ENCODE measurements around the gene SNORC. TPM values are rescaled to one million over a fixed set of nuclear protein-coding genes. Genes with fewer than 3 reads are reported as not detected.

Gene SNORC
- total and polyA plus RNA-seq, 5 donors: 0.59 to 1.9 (median 1.1) TPM

DNA sequence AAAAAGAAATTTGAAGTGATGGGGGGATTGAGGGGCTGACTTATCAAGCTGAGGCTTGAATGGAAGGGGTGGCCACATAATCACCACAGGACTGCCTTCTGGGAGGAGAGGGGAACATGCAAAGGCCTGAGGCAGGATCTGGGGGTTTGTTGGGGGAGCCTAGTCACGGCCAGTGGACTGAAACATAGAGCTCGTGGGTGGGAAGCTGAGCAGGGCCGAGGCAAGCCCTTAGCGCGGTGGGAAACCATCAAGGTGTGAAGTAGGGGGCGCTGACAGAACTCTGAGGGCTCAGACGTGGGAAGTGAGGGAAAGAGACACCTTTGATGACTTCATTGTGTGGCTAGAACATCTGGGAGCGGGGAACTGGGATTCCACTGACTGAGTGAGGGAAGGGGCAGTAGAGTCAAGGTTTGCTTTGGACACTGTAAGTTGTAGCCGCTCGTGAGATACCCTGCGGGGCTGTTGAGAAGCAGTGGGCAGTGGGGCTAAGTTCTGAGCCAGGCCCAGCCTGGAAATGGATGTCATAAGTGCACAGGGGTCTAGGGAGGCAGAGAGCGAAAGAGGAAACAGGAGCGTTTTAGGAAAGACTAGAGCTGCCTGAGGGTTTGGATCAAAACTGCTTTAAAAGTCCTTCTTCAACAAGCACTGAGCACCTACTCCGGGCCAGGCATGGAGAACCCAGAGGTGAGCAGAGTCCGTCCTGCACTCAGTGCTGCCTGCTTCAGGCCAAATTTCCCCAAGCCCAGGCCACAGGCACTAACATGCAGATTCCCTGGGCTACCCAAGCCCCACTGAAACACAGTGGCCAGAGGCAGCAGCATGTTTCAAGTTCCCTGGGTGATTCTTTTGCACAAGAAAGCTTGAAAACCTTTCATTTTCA is 686 bp upstream of the SNORC start:
- intact Hi-C loops (cut with DNase I): loop anchor here in 1 of 4 donors (10.0 kb wide), 1 partner anchor 385 kb away; the partner anchor contains the start of gene ATG16L1
- ATAC-seq: no peak
- Histone ChIP-seq H3K4me1 (ENCODE audit: control insufficient read depth, insufficient read depth, low read length) (no peaks in the 10 kb centered on the region), H3K9me3 (ENCODE audit: control insufficient read depth, low read length) (no peaks in the 10 kb centered on the region), H3K4me3 (ENCODE audit: low read length) (no peak overlapping the region), H3K27ac (ENCODE audit: low read length) (no peak overlapping the region), H3K27me3 (ENCODE audit: control insufficient read depth, insufficient read depth) (no peaks in the 10 kb centered on the region)
- 64% methylated on average over 15 of the region's 15 CpGs for WGBS
- no peak for DNase-seq

DNA sequence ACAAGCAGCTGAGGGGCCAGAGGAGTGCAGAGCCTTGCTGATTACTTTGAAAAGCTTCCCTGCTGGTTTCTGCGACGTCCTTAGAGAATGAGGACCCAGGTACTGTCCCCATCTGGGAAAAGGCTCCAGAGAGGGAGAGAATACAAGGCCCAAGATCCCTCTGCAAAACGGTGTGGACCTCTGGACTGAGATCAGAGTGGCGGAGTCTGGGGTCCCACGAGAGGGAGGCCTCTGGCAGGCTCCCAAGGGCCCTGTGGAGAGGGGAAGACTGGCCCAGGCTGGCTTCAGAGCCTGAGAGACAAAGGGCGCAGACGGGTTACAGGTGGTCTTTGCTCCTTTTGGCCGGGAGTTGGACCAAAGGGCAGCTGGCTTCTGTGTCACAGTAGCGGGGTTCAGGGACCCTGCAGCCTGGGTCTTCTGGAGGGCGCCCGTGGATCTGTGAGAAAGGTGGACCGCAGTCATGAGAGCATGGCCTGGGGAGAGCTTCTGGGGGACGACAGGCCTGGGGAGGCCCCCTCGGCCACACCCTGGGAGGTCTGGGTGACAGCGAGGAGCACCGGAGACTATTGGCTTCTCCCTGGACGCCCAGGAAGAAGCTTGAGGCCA is 805 bp downstream of the SNORC start:
- no peak for ATAC-seq
- H3K27ac ChIP-seq (ENCODE audit: low read length): no peak overlapping the region
- no peaks in the 10 kb centered on the region for H3K4me1 ChIP-seq (ENCODE audit: control insufficient read depth, insufficient read depth, low read length)
- no peaks in the 10 kb centered on the region for H3K27me3 ChIP-seq (ENCODE audit: control insufficient read depth, insufficient read depth)
- intact Hi-C loops (cut with DNase I): loop anchor here in 1 of 4 donors (10.0 kb wide), 1 partner anchor 384 kb away; the partner anchor contains the start of gene ATG16L1
- H3K9me3 ChIP-seq (ENCODE audit: control insufficient read depth, low read length): no peaks in the 10 kb centered on the region
- WGBS: 84% methylated on average over 17 of the region's 17 CpGs
- H3K4me3 ChIP-seq (ENCODE audit: low read length): no peak overlapping the region
- DNase-seq: no peak

DNA sequence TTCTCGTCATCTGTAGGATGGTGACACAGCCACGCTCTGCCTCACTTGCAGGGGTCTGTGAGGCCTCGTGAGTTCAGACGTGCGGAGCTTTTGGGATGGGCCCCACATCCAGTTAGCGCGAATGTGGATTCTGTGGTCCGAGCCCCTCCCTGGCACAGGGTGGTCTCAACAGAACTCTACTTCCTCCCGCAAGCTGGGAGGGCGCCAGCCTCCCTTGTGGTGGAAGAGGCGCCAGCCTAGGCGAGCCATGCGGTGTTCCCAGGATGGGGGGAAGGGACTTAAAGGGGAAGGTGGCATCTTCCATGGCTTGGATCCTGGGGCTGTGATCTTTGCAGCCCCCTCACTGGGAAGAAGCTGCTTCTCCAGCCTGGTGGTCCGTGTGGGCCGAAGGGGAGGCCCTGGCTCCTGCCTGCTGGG is 1.4 kb downstream of the SNORC start:
- Histone ChIP-seq H3K4me3 (ENCODE audit: low read length) (no peak overlapping the region), H3K27ac (ENCODE audit: low read length) (no peak overlapping the region), H3K9me3 (ENCODE audit: control insufficient read depth, low read length) (no peaks in the 10 kb centered on the region), H3K27me3 (ENCODE audit: control insufficient read depth, insufficient read depth) (no peaks in the 10 kb centered on the region), H3K4me1 (ENCODE audit: control insufficient read depth, insufficient read depth, low read length) (no peaks in the 10 kb centered on the region)
- DNase-seq (no peak), ATAC-seq (no peak)
- intact Hi-C loops (cut with DNase I): loop anchor here in 1 of 4 donors (10.0 kb wide), 1 partner anchor 383 kb away; the partner anchor contains the start of gene ATG16L1
- 78% methylated on average over 15 of the region's 15 CpGs for WGBS

DNA sequence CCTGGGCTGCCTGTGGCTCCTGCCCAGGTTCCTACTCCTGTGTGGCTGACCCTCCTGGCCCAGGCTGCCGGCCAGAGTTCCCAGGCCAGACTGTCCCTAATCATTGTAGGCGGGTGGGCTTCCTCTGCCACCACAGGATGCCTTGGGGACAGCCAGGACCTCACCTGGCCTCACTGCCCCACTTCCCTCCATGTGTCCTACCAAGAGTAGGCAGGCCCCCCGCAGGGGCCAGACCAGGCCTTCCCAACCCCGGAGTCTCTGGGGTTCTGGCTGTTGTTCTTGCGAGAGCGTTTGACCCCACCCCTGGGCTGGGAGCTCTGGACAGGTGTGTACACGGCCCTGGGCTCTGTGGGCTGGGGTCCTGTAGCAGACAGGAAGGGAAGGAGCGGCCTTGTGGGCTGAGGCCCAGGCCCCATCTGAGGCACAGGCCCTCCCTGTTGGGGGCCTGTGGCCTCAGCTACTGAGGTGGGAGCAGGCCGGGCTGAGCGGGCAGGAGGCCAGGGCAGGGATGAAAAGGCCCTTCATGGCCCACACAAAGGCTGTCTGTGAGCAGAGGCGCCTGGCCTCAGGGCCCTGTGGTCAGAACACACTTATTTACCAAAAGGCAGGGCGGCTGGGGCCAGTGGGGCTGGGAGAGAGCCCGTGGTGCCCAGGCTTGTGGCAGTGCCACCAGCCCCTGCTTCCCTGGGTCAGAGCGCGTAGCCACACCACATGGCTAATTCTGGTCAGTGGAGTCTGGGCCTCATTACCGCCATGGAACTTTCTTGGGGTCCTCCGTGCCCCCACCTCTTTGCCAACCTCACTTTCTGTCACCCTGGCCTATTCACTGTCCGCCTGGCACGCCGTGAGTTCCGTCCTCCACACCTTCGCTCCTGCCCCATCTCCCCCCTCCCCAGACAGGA is 2.0 kb downstream of the SNORC start:
- DNase-seq (no peak), ATAC-seq (no peak)
- H3K4me1 ChIP-seq (ENCODE audit: control insufficient read depth, insufficient read depth, low read length): no peaks in the 10 kb centered on the region
- intact Hi-C loops (cut with DNase I): loop anchor here in 1 of 4 donors (10.0 kb wide), 1 partner anchor 383 kb away; the partner anchor contains the start of gene ATG16L1
- H3K9me3 ChIP-seq (ENCODE audit: control insufficient read depth, low read length): no peaks in the 10 kb centered on the region
- no peak overlapping the region for H3K4me3 ChIP-seq (ENCODE audit: low read length)
- no peak overlapping the region for H3K27ac ChIP-seq (ENCODE audit: low read length)
- H3K27me3 ChIP-seq (ENCODE audit: control insufficient read depth, insufficient read depth): no peaks in the 10 kb centered on the region
- 87% methylated on average over 22 of the region's 22 CpGs for WGBS

DNA sequence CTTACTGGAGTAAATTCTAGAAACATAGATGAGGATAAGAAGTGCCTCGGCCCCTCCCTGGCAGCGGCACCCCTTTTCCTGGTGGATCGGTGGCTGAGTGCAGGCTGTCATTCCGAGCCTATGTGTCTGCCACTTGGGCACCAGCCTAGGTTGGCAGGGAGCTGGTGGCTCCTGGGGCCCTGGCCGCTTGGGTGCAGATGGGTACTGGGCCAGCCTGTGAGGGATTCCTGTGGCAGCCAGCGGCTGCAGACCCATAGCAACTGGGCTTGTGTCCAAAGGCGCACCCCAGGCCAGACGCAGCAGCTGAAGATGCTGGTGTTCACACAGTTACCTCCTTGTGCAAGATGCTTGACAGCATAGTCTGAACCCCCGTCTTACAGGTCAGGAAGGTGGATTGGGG is 2.8 kb downstream of the SNORC start:
- DNase-seq (no peak), ATAC-seq (no peak)
- Histone ChIP-seq H3K27ac (ENCODE audit: low read length) (no peak overlapping the region), H3K4me3 (ENCODE audit: low read length) (no peak overlapping the region), H3K4me1 (ENCODE audit: control insufficient read depth, insufficient read depth, low read length) (no peaks in the 10 kb centered on the region), H3K9me3 (ENCODE audit: control insufficient read depth, low read length) (no peaks in the 10 kb centered on the region), H3K27me3 (ENCODE audit: control insufficient read depth, insufficient read depth) (no peaks in the 10 kb centered on the region)
- WGBS: 89% methylated on average over 9 of the region's 9 CpGs
- intact Hi-C loops (cut with DNase I): loop anchor here in 1 of 4 donors (10.0 kb wide), 1 partner anchor 382 kb away; the partner anchor contains the start of gene ATG16L1

DNA sequence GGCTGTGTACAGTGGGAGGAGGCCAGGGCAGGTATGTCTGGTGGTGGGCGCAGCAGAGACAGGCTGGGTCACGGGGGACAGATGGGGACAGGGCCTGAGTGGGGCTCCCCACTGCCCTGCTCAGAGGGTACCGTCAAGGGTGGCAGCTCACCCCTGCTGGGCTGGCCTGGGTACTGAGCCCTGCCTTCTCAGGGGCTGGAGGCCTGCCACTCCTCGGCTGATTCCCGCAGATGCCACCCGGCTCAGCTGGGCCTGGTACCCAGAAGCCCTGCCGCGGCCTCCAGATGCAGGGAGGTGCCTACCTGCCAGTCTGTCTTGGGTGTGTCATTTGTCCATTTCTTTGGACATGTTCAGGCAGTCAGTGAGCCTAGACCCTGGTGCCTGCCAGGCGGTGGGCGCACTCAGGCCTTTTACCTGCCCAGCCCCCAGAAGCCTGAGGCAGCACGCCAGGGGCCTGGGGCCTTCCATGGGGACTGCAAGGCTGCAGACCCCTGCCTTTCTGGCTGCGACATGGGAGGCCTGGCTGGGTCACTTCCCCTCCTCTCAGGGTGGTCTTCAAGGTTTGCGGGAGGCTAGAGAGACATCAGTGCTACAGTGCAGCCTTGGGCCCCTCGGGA is 3.3 kb downstream of the SNORC start:
- ATAC-seq: no peak
- 94% methylated on average over 14 of the region's 14 CpGs for WGBS
- no peaks in the 10 kb centered on the region for H3K9me3 ChIP-seq (ENCODE audit: control insufficient read depth, low read length)
- no peak overlapping the region for H3K4me3 ChIP-seq (ENCODE audit: low read length)
- H3K27ac ChIP-seq (ENCODE audit: low read length): no peak overlapping the region
- intact Hi-C loops (cut with DNase I): loop anchor here in 1 of 4 donors (10.0 kb wide), 1 partner anchor 381 kb away; the partner anchor contains the start of gene ATG16L1
- H3K27me3 ChIP-seq (ENCODE audit: control insufficient read depth, insufficient read depth): no peaks in the 10 kb centered on the region
- H3K4me1 ChIP-seq (ENCODE audit: control insufficient read depth, insufficient read depth, low read length): no peaks in the 10 kb centered on the region
- no peak for DNase-seq

DNA sequence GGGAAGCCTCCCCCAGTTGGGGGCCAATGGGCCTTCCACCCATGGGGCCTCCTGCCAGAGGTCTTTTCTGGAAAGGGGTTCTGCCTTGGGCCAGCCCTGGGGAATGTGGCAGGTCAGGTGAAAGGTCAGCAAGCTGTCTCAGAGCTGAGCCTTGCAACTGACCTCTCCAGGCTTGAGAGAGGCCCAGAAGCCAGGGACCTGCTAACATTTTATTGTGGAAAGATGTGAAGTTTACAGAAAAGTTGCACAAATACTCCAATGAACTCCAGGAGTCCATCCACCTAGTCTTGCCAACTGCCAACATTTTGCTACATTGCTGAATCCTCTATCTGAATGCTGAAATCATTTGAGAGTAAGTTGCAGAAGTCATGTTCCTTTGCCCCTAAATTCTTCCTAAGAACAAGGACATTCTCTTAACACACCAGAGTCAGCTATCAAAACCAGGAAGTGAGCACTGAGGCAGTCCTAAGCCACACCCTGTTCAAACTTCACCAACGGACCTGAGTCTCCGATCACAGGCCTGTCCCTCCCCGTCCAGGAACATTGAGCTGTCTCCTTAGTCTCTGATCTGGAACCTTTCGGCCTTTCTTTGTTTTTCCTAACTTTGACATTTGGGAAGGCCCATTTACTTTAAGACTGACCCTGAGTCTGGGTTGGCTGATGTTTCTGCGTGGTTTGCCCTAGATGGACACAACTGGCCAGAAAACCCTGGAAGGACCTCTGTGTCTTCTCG is 4.0 kb downstream of the SNORC start:
- H3K27ac ChIP-seq (ENCODE audit: low read length): no peak overlapping the region
- DNase-seq (no peak), ATAC-seq (no peak)
- no peak overlapping the region for H3K4me3 ChIP-seq (ENCODE audit: low read length)
- no peaks in the 10 kb centered on the region for H3K9me3 ChIP-seq (ENCODE audit: control insufficient read depth, low read length)
- no peaks in the 10 kb centered on the region for H3K4me1 ChIP-seq (ENCODE audit: control insufficient read depth, insufficient read depth, low read length)
- no peaks in the 10 kb centered on the region for H3K27me3 ChIP-seq (ENCODE audit: control insufficient read depth, insufficient read depth)
- WGBS: 81% methylated on average over 6 of the region's 6 CpGs
- intact Hi-C loops (cut with DNase I): loop anchor here in 1 of 4 donors (10.0 kb wide), 1 partner anchor 381 kb away; the partner anchor contains the start of gene ATG16L1

DNA sequence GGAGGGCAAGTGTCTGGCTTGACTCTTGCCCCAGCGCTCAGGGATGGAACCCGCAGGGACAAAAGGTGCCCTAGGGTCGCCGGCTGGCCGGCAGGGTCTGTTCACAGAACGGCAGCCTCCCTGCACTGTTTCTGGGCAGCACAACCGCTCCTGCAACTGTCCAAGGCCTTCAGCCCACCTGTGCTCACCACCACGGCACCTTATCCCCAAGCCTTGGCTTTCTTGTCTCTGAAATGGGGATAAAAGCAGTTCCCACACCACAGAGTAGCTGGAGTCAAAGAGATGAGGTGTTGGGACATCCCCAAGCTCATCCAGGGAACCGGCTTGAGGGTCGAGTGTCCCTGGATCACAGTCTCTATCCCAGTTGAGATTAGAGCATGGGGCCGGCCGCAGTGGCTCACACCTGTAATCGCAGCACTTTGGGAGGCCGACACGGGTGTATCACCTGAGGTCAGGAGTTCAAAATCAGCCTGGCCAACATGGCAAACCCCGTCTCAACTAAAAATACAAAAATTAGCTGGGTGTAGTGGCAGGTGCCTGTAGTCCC is 4.7 kb downstream of the SNORC start:
- Histone ChIP-seq H3K4me3 (ENCODE audit: low read length) (no peak overlapping the region), H3K27ac (ENCODE audit: low read length) (no peak overlapping the region), H3K27me3 (ENCODE audit: control insufficient read depth, insufficient read depth) (no peaks in the 10 kb centered on the region), H3K9me3 (ENCODE audit: control insufficient read depth, low read length) (no peaks in the 10 kb centered on the region), H3K4me1 (ENCODE audit: control insufficient read depth, insufficient read depth, low read length) (no peaks in the 10 kb centered on the region)
- DNase-seq (no peak), ATAC-seq (no peak)
- intact Hi-C loops (cut with DNase I): loop anchor here in 1 of 4 donors (10.0 kb wide), 1 partner anchor 380 kb away; the partner anchor contains the start of gene ATG16L1
- WGBS: 93% methylated on average over 16 of the region's 16 CpGs

DNA sequence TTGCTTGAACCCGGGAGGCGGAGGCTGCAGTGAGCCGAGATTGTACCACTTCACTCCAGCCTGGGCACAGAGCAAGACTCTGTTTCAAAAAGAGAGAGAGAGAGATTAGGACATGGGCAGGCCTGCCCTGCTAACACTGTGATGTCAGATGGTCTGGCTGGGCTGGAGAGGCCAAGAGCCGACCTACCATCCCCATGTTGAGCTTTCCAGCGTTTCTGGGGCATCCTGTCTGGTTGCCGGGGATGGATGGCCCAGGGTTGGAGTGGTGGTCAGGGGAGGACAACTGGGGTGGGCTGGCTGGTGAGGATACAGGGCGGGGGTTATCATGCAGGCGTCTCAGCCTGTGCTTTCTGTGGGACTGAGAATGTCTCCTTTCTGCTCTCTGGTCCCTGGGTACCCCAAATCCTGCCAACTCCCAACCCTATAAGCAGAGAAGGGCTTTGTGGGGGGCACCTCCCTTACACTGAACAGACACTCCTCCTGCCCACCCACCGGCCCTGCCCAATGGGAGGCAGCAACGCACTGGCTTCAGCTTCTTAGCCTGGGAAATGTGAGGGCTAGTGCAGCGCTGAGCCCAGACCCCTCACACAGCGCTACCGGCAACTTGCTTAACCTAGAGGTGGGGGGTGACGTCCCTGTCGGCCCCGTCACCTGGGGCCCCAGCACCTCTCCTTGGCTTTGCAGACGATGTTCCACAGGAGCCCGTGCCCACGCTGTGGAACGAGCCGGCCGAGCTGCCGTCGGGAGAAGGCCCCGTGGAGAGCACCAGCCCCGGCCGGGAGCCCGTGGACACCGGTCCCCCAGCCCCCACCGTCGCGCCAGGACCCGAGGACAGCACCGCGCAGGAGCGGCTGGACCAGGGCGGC is 5.4 kb downstream of the SNORC start:
- 20% methylated on average over 37 of the region's 37 CpGs for WGBS
- no peaks in the 10 kb centered on the region for H3K27me3 ChIP-seq (ENCODE audit: control insufficient read depth, insufficient read depth)
- DNase-seq: no peak

More for the DNA sequence above, 5.4 kb downstream of the SNORC start:
- intact Hi-C loops (cut with DNase I): loop anchor here in 1 of 4 donors (10.0 kb wide), 1 partner anchor 379 kb away; the partner anchor contains the start of gene ATG16L1
- no peaks in the 10 kb centered on the region for H3K4me1 ChIP-seq (ENCODE audit: control insufficient read depth, insufficient read depth, low read length)
- ATAC-seq: no peak
- no peaks in the 10 kb centered on the region for H3K9me3 ChIP-seq (ENCODE audit: control insufficient read depth, low read length)
- H3K27ac ChIP-seq (ENCODE audit: low read length): no peak overlapping the region
- H3K4me3 ChIP-seq (ENCODE audit: low read length): peak overlapping the region; percentile 45
